NOMO-1 treated with dmso at 0.1 percent for 144 hours (cell line): ENCODE measurements around the gene OCA2.
"Not testable (repeated sequence)": the region's sequence is repeated elsewhere in the genome, so short reads cannot be mapped to it uniquely, and the experiment has no call there.

Experiments used
- DNase-seq: peaks from one replicate; lab custom pipeline; 2025; ENCODE audit not compliant: unreplicated experiment; lab: John Stamatoyannopoulos, UW

OCA2 gene

DNA sequence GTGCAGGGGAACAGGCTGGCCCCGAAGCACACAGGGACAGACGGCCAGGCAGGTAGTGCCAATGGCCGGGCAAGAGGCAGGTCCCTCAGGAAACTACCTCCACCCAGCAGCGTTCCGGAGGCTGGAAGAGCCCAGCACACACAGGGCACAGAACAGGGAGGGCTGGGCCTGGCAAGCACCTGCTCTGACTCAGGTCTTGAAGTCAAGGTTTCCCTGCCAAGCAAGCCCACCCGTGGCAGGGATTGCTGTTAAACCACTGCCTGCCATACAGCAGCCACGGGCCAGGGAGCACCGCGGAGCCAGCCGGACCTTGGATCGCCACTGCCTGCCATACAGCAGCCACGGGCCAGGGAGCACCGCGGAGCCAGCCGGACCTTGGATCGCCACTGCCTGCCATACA is 22.5 kb upstream of the OCA2 start:
- not testable (repeated sequence) for DNase-seq

DNA sequence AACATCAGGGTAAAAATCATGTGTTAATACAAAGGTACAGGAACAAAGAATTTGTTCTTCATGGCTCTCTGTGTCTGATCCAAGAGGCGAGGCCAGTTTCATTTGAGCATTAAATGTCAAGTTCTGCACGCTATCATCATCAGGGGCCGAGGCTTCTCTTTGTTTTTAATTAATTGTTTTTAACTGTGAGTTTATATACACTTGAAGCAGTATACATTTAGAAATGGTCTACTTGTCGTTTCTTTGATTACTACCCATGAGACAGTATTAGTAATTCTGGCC is 21.2 kb upstream of the OCA2 start:
- no peak for DNase-seq

DNA sequence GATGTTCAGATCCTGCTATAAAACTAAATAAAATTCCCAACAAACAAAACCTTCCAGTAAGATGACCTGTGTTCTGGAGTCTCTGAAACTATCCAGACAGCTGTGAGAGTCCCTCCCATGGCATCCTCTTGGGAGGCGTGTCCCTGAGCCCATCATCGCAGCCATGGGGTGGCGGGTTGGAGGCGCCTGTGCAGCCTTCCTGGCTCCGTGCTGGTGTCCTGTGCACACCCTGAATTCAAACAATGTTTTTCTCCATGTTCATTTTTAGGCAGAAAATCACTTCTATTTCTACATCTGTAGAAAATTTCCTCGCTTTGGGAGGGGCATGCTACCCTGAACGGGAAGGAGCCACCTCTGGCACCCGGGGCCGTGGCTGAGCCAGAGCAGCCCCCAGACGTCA is 19.4 kb upstream of the OCA2 start:
- no peak for DNase-seq

DNA sequence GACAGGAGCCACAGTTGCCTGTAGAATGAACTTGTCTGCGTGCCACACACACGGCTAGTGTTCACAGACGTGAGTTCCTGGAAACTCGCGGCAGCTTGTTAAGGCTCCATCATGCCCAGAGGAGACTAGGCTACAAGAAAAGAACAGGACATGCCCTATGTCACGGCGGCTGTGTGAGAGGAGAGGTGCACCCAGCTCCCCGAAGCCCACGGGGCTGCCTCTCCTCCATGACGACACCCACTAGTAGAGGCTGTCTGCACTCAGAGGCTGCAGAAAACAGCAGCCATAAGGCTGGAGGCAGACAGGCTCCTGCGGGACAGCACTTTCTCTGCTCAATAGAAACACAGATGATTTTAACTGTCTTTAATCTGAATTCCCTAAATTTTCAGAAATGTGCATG is 19.0 kb upstream of the OCA2 start:
- no peak for DNase-seq

DNA sequence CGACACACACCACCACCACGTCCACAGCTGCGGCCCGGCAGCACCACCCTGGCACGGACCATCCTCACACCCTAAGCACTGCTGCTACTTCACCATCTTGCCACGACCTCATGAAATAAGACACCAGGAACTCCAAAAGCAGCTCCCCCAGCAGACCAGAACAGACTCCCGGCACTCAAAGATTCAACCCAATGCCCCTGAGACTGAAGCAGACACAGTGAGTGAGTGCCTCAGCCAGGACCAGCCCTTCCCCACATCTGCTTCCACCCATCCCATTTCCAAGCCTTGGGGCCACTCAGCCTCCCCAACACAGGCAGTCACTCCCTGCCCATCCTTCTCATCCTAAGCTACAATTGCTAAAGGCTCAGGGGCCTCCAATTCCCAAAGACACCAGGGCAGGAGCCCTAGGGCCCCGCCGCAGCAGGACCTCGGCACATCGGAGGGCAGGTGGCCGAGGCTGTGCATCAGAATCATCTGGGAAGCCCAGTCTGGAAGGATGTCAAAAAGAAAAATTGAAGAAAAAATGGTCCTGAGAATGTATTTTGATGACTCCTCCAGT is 18.4 kb upstream of the OCA2 start:
- DNase-seq, result no peak

DNA sequence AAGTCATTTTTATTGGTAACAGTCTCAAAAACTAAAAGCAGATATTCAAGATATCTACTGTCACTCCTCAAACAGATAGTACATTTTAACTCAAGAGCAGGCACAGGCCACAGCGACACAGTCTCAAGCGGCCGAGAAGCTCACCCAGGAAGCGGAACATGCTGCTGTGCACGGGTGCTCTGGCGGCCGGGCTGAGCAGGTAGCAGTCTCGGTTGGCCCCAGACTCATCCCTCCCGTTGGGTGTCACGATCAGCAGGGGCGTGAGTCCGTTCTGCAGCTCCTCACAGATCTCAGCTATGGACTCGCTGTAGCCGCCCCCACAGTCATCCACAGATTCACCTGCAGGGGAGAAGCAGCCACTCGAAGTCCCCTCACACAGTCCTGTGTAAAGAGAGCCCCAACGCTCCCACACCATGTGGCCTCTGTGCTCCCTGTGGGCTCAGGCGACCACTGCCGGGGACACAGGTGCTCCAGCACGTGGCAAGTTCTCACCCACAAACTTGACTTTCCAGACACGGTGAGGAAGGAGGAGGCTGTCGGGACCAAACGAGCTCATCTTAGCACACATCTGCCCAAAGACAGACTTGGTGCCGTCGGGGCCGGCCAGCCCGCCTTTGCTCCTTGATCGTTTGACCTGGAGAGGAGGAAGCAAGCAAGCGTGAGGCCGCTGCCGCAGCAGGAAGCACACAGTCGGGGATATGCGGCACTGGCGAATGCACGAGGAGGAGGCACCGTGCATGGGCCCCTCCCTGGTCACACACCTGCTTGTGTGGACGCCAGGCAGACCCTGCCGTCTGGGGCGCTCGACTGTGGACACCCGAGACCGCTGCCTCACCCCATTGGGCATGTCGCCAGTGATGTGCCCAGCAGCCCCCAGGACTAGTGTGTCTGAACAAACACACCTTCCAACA is 17.7 kb upstream of the OCA2 start:
- DNase-seq, result no peak

DNA sequence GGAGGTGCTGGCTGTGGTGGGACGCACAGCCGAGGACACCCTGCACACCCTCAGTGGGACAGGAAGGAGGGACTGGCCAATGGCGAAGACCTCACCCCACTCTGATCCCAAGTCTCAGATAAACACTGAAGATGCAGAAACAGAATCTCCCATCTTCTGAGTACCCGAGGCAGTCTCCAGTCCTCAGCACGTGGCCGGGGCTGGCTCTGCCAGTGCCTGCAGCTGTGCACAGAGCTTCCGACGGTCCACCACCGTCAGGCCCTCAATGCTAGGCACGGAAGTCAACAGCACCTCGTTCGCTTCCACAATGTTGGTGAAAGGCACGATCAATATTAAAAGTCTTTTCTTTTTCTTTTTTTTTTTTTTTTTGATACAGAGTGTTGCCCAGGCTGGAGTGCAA is 16.8 kb upstream of the OCA2 start:
- DNase-seq, result no peak

DNA sequence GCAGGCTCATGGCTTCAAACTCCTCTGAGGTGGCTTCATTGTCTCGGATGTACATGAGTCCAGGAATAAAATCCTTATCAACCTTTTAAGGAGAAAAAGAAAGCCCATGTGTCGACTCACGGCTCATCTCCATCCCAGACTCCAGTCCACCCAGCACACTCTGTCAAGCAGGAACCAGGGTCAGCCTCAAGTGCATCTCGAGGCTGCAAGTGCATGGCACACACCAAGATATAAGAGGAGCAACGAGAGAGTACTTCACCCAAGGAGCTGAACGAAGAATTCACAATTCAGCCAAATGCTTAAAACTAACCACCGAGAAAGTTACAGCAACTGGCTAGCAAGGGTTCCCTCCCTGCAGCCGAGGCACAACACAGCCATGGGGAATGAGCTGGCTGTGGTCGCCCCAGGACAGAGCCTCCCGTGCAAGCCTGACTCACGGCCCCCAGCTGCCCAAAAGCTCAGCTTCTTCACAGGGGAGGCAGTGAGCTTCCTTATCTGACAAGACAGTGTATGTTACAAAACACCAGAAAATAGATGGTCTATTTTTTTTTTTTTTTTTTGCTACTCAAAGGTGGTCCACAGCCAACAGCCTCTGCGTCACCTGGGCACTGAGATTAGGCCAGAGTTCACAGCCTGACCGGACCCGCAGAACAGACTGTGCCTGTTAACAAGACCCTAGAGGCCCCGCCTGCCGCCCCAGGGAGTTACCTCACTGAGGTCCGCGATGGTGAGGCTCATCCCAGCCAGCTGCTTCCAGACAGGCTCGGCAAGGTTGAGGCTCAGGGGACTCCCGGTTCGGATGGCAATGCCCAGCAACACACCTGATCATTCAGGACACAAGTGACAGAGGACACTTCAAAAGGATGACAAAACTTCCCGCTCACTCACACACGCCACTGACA is 15.9 kb upstream of the OCA2 start:
- no peak for DNase-seq

DNA sequence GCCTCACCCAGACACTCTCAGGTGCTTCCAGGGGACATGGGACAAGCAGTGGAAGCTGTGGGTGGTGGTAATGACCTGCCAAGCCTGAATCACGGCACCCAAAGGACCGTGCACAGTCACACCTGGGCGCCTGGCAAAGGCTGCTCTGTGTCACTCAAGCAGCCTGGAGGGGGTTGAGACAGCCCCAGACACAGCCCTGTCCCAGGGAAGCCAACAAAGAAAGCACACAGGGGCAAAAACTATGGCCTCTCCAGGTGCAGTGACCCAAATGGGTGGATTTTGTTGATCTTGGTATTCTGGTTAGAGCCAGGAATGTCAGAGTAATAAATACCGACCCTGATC is 15.0 kb upstream of the OCA2 start:
- DNase-seq, result no peak

DNA sequence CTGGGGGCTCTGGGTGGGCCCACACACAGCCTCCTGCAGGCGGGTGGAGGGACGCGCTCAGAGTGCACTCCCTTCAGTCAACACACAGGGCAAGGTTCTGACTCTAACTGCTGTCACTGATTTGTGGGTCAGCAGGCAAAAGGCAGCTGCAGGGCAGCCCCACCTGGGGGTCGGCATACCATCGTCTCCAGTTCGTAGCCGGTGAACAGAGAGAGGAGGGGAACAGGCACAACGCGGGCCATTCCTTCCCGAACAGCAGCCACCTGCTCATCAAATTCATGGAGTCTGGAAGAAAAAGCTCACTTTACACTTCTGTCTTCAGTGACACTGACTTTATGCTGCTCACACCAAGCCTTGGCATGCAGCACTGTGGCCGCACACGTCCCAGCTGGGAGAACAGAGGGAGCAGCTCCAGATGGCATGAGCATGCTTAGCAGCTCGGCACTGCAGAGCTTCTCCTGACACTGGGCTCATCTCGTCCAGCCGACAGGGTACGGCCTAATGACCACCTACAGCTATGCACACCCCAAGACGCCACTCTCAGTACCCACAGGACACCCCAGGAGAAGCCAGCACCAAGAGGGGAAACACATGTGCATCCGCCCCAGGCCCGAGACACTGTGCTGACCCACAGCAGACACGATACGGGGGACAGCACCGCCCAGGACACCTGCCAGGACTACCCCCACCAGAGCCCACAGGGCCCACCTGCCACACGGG is 14.4 kb upstream of the OCA2 start:
- DNase-seq, result no peak

DNA sequence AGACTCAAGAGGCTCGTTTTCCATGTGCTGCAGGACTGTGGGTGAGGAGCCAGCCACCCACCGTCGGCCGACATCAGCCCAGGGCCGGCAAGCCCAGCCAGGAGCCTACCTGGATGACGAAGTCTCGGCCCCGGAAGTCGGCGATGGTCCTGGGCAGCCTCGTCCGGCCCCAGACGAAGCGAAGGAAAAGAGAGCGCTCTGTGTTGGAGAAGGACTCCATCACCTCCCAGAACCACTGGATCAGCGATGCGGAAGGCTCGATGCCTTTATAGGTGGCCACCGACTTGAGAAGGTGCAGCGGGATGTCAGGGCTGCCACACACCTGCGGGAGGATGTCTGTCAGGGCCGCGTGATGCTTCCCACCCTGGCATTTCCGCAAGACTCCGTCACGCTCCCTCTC is 13.8 kb upstream of the OCA2 start:
- no peak for DNase-seq

DNA sequence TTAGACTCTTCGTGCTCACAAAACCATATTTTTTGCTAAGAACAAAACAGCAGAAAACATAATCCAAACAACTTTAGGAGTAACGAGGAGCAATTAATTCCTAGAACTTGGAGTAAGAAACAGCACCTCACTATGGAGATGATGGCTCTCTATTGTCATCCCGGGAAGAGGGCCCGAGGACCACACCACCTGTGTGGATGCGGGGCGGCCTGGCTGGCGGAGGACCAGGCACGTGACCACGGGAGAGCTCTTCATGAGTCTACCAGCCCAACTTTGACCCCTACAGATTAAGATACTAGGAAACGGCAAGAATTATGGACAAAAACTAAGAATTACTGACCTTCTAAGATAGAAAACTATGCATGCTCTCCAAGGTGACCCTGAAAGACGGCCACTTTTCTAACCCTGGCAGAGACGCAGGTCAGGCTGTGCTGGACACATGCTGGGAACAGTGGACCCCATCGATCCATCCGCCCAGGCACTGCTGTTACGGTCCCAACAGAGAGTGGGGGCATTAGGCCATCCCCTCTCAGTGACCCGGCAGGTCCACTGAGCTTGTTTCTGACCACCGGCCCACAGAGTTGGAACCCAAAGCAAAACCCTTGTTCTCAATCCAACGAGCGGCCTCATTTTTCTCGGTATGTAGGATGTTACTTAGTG is 13.1 kb upstream of the OCA2 start:
- no peak for DNase-seq

DNA sequence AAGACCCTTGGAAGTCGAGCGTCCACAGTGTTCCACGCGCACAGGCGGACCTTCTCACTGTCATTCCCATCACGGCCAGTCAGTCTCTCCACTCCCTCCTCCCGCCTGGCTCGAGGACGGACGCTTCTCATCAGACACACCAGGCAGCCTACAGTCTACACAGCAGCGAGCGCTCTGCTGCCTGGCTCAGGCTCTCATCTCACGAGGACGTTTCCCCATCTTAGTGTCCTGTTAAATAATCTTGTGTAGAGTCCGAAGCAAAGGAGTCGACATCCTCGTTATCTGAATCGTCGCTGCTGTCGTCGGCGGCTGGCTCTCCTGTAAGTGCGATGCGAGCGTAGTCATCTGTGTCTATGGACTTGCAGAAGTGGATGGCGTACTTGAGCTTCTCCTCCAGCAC is 12.4 kb upstream of the OCA2 start:
- DNase-seq, result no peak

DNA sequence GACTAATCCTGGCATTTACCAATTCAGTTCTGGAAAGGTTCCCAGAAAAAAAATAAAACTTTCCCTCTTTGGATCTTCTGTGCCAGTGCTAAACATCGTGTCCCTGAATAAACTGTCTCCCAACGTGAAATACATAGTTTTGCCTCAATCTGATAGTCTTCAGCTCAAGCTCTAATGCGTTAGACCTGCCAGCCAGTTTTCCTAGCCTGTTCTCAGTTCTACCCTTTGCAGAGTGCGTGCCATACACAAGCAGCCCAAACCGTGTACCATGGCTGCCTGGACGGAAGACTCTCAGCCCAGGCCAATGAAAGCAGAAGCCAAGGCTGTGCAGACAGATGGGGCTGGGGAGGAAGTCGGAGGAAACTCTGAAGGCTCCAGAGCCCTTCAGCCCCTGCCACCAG is 11.4 kb upstream of the OCA2 start:
- DNase-seq, result no peak

DNA sequence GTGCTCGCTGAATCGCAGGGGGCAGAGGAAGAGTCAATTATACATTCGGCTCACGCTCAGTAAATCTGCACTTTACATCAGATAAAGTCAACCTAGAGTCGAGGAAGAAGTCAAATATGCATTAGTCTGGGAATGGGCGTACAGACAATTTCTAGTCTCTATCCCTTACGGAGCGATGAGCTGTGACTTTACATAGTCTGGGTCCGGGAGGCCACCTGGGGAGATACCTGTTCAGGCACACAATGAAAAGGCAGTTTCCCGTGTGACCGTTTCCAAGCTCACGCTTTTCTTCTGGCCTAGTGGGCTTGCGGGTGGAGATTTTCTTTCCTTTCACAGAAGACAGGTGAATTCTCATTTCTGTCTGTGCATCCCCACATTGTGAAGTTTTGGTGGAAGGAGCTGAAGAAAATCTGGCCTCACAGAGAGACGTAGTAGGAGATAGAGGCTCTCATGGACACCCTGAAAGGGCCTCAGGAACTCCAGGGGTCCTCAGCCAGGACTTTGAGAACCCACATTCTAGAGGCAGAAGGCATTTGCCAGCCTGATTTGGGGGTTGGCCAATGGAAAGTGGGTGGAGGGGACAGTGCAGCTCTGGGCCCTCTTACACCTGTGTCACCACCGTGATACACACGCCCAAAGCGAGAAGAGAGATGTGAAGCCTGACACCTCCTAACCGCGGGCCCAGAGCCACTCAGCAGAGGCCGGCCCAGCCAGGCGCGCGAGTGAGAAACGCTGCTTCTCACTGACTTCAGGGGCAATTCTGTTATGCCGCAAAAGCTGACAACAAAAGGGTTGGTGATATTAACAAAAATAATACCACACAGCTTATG is 10.7 kb upstream of the OCA2 start:
- DNase-seq, result no peak

DNA sequence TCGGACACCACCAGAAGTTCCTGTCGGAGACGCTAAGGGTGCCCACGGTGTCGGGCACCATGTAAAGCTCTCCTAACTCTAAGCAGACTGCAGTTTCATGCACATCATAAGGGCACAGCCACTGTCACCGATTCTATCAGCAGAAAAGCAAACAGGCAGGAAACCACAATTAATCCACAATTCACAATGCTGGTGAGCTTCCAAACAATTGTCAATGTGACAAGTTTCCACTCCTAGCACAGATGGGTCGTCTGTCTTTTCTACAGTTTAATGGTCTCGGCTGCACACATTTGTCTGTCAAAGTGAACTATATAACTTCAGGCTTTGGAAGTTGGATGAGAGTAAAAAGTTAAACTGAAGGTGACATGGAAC is 8.8 kb upstream of the OCA2 start:
- no peak for DNase-seq

DNA sequence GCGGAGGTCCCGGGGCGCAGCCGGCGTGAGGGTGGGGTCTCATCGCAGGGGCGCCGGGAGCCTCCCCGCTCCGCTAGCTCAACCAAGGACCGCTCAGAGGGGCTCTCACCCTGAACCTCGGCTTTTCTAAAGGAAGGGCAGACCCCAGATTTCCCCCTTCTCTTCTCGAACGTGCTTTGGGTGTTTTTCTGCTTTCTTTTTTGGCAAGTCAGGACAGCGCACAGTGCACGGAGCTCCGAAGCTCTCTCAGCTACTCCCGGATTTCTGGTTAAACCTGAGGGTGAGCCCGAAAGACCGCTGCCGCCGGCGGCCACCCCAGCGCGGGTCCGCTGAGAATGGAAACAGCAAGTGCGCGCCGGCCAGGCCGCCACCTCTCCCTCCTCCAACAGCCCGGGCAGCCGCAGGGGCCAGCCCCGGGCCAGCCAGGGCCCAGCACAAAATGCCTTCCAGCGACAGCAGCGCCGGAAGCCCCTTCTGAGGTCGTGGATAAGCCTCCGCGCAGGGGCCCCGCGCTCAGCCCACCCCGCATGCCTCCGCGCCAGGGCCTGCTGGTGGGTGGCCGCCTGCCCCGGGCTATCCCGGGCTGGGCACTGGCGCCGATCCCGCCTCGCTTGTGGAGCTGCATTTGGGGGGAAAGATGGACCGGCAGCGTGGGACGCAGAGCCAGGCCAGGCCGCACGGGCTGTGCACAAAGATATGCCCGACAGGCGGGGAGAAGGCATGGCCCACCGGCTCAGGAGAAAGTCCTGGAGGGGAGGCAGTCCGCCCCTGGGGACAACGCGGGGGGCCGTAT is 8.2 kb upstream of the OCA2 start:
- DNase-seq, result no peak

DNA sequence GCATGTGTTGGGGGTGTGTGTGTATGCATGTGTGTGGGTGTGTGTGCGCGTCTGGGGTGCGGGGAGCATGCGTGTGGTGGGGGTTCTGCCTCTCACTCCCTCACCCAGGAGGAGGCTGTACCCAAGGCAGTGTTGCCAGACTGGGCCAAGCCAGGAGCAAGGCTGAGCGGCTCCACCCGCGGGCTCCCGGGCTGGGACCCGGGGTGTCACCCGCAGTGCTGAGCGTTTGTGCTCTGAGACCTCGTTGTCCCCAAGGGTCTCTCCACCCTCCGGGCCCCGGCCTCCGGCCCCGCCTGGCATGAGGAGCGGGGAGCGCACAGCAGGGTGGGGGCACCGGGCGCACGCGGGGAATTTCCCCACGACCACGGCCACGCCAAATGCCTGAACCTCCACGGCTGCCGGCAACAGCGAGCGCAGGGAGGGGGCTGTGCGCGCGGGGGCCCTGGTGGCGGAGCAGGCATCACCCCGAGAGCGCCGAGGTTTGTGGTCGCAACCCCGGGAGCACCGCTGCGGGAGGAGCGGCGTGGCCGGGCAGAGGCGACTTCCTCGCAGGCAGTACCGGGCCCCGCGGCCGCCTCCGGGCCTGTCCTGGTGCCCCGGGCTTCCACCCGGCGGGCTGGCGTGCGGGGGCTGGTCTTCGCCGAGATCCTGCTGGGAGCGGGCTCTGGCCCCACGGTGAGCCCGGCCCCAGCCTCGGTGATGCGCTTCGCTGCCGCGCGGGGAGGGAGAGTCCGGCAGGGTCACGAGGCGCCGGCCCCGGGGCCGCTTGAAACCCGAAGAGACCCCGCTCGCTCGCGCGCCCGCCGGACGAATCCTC is 7.4 kb upstream of the OCA2 start:
- no peak for DNase-seq

DNA sequence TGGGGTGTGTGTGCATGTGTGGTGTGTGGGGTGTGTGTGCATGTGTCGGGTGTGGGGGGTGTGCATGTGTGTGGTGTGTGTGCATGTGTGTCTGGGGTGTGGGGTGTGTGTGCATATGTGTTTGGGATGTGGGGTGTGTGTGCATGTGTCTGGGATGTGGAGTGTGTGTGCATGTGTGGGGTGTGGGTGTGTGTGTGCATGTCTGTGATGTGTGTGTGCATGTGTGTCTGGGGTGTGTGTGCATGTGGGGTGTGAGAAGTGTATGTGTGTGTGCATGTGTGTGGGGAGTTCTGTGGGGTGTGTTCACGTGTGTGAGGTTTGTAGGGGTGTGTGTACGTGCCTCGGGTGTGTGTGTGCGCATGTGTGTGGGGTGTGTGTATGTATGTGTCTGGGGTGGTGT is 6.7 kb upstream of the OCA2 start:
- no peak for DNase-seq
